Measurements from ENCODE around the gene DSP.

GRCh38 chr6:7590918-7591302 is 49.4 kb downstream of the DSP start:
- TF ChIP-seq, protein P1, sequence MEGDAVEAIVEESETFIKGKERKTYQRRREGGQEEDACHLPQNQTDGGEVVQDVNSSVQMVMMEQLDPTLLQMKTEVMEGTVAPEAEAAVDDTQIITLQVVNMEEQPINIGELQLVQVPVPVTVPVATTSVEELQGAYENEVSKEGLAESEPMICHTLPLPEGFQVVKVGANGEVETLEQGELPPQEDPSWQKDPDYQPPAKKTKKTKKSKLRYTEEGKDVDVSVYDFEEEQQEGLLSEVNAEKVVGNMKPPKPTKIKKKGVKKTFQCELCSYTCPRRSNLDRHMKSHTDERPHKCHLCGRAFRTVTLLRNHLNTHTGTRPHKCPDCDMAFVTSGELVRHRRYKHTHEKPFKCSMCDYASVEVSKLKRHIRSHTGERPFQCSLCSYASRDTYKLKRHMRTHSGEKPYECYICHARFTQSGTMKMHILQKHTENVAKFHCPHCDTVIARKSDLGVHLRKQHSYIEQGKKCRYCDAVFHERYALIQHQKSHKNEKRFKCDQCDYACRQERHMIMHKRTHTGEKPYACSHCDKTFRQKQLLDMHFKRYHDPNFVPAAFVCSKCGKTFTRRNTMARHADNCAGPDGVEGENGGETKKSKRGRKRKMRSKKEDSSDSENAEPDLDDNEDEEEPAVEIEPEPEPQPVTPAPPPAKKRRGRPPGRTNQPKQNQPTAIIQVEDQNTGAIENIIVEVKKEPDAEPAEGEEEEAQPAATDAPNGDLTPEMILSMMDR (conservative IDR thresholded peaks at IDR 0.05; ENCODE audit: low read length): no peak
- TF ChIP-seq EZH2phosphoT487 (IDR thresholded peaks at IDR 0.05; ENCODE audit: borderline replicate concordance): no peak

All from Loucy (cell line).